Left kidney (tissue), 2 donors: Measurements from ENCODE around the gene SUFU. TPM values are rescaled to one million over a fixed set of nuclear protein-coding genes. Genes with fewer than 3 reads are reported as not detected.

Experiments used
- DNase-seq: peaks from one replicate; pipeline ENCODE4 v3.0.0-alpha.2; 2013
- polyA plus RNA-seq: library from polyadenylated mRNA; unstranded; fragments of 120-200 nt; gene quantifications from one replicate; pipeline ENCODE4 v1.2.1, GENCODE V29; 2013; ENCODE audit not compliant: insufficient read length

Gene SUFU
- polyA plus RNA-seq, 1 donor = 29.9 TPM

GRCh38 chr10:102595897-102596296 lies 92.1 kb downstream of the SUFU start:
- no peak for DNase-seq

GRCh38 chr10:102596506-102596971 lies 92.8 kb downstream of the SUFU start:
- no peak for DNase-seq

GRCh38 chr10:102597131-102597991 lies 93.6 kb downstream of the SUFU start:
- DNase-seq = no peak

GRCh38 chr10:102598243-102598642 lies 94.5 kb downstream of the SUFU start:
- no peak for DNase-seq

GRCh38 chr10:102599565-102600327 lies 96.0 kb downstream of the SUFU start:
- DNase-seq = no peak

GRCh38 chr10:102600816-102601215 lies 97.0 kb downstream of the SUFU start:
- DNase-seq = no peak

GRCh38 chr10:102601639-102602038 lies 97.9 kb downstream of the SUFU start:
- DNase-seq = no peak

- no peak for DNase-seq
These were observed 98.7 kb downstream of the SUFU start for GRCh38 chr10:102602272-102603045.

GRCh38 chr10:102603946-102604345 lies 100.2 kb downstream of the SUFU start:
- no peak for DNase-seq

- no peak for DNase-seq
These were observed 100.7 kb downstream of the SUFU start for GRCh38 chr10:102604439-102604841.

GRCh38 chr10:102605712-102606111 lies 101.9 kb downstream of the SUFU start:
- DNase-seq = no peak

- no peak for DNase-seq
These were observed 104.7 kb downstream of the SUFU start for GRCh38 chr10:102608487-102608886.

- DNase-seq = no peak
These were observed 106.7 kb downstream of the SUFU start for GRCh38 chr10:102610441-102610887.

GRCh38 chr10:102611514-102612087 lies 107.8 kb downstream of the SUFU start:
- no peak for DNase-seq

- DNase-seq = no peak
These were observed 109.1 kb downstream of the SUFU start for GRCh38 chr10:102612964-102613275.

- no peak for DNase-seq
These were observed 109.5 kb downstream of the SUFU start for GRCh38 chr10:102613286-102613685.

GRCh38 chr10:102613785-102614184 lies 110.0 kb downstream of the SUFU start:
- no peak for DNase-seq

- no peak for DNase-seq
These were observed 111.1 kb downstream of the SUFU start for GRCh38 chr10:102614888-102615287.

- no peak for DNase-seq
These were observed 111.6 kb downstream of the SUFU start for GRCh38 chr10:102615361-102615760.

- DNase-seq = peak; percentile 44
These were observed 112.4 kb downstream of the SUFU start for GRCh38 chr10:102616066-102616770.

- DNase-seq = no peak
These were observed 113.3 kb downstream of the SUFU start for GRCh38 chr10:102617041-102617440.
